Spleen (tissue), 7 donors: ENCODE results near the gene IQGAP2.

Experiments used
- POLR2A ChIP-seq, 3 donors: fragments of 450-650 bp; IDR thresholded peaks; one replicate each; pipeline ENCODE4 v1.5.1; 2017; ENCODE audit warnings: antibody characterized with exemption in 3 of 3, mild to moderate bottlenecking in 1 of 3
- POLR2AphosphoS5 ChIP-seq, 3 donors: sonication (generic); formaldehyde crosslinking; IDR thresholded peaks; one replicate each; pipeline ENCODE4 v1.5.1; 2017; ENCODE audit warnings: antibody characterized with exemption in 3 of 3
- TF ChIP-seq, protein P1 (sequence below), 11 experiments: fragments of 200-600 bp in 7 of 11; fragments of 450-650 bp in 4 of 11; sonication (generic) in 4 of 11; IDR thresholded peaks in 8 of 11; conservative IDR thresholded peaks in 3 of 11; 1 replicate in 7 of 11; 2 replicates in 4 of 11; pipeline versions ENCODE4 v1.4.0 to v1.8.0; 2016 to 2021; ENCODE audit warnings: antibody characterized with exemption in 11 of 11, inconsistent platforms in 4 of 11, mild to moderate bottlenecking in 1 of 11
- donor health status: DM: no; HTN: no; CAD: no; lungs with moderate emphysema.
- donor health status: DM: no; HTN: no; CAD: no.
- donor health status: DM: no; HTN: no; CAD: no.

DNA sequence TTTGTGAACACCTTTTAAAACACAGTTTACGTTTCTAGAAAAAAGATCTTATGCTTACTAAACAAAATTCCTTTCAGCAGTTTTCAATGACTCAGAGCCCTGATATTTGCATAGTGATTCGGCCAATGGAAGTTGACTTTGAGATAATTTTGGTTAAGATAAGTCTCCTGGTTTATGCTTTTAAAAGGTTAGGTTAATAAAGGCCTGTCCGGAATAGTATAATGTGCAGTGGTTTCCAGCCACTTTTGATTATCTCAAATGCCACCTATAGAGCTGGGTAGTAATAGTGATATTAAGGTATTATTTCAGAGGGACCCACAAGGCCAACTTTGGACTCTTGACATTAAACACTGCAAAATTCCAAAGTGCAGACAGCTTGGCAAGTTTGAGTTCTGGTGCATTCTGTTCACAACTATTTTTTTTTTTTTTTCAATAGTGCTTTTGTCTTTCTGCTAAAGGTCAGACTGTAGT lies 134.0 kb downstream of the IQGAP2 start:
- TF ChIP-seq, protein P1, sequence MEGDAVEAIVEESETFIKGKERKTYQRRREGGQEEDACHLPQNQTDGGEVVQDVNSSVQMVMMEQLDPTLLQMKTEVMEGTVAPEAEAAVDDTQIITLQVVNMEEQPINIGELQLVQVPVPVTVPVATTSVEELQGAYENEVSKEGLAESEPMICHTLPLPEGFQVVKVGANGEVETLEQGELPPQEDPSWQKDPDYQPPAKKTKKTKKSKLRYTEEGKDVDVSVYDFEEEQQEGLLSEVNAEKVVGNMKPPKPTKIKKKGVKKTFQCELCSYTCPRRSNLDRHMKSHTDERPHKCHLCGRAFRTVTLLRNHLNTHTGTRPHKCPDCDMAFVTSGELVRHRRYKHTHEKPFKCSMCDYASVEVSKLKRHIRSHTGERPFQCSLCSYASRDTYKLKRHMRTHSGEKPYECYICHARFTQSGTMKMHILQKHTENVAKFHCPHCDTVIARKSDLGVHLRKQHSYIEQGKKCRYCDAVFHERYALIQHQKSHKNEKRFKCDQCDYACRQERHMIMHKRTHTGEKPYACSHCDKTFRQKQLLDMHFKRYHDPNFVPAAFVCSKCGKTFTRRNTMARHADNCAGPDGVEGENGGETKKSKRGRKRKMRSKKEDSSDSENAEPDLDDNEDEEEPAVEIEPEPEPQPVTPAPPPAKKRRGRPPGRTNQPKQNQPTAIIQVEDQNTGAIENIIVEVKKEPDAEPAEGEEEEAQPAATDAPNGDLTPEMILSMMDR (IDR thresholded peaks at IDR 0.05 in 8 of 11, conservative IDR thresholded peaks at IDR 0.05 in 3 of 11), result no peak
- TF ChIP-seq POLR2AphosphoS5 (IDR thresholded peaks at IDR 0.05), result no peak
- TF ChIP-seq POLR2A (IDR thresholded peaks at IDR 0.05), result no peak
